Immature natural killer cell (primary cell): ENCODE results near the gene TUBB4A. TPM values are rescaled to one million over a fixed set of nuclear protein-coding genes. Genes with fewer than 3 reads are reported as not detected.

ENCODE experiments used
- DNase-seq, 3 donors: peaks; one replicate each; pipeline ENCODE4 v3.0.0; 2022; ENCODE audit warnings: mixed read lengths in 1 of 3
- H3K27ac Mint-ChIP-seq, 6 donors: one replicate each; pipeline ENCODE4 v1.8.0; 2020; ENCODE audit warnings: mixed read lengths in 6 of 6, mild to moderate bottlenecking in 5 of 6, inconsistent platforms in 4 of 6, moderate library complexity in 3 of 6
- H3K27me3 Mint-ChIP-seq, 3 donors: one replicate each; pipeline ENCODE4 v1.8.0; 2020 to 2021; ENCODE audit warnings: low read depth in 3 of 3, mild to moderate bottlenecking in 3 of 3, mixed read lengths in 3 of 3, moderate library complexity in 3 of 3, inconsistent platforms in 1 of 3
- H3K36me3 Mint-ChIP-seq, 3 donors: one replicate each; pipeline ENCODE4 v1.8.0; 2020; ENCODE audit warnings: mixed read lengths in 3 of 3, inconsistent platforms in 2 of 3, mild to moderate bottlenecking in 2 of 3
- H3K4me1 Mint-ChIP-seq, 2 donors: one replicate each; pipeline ENCODE4 v1.8.0; 2020; ENCODE audit warnings: inconsistent platforms in 2 of 2, mild to moderate bottlenecking in 2 of 2, mixed read lengths in 2 of 2, moderate library complexity in 1 of 2
- H3K4me3 Mint-ChIP-seq, 5 donors: one replicate each; pipeline ENCODE4 v1.8.0; 2020; ENCODE audit warnings: mild to moderate bottlenecking in 5 of 5, mixed read lengths in 5 of 5, inconsistent platforms in 3 of 5, moderate library complexity in 3 of 5
- H3K9me3 Mint-ChIP-seq, 6 donors: one replicate each; pipeline ENCODE4 v1.8.0; 2020; ENCODE audit warnings: mild to moderate bottlenecking in 6 of 6, mixed read lengths in 6 of 6, inconsistent platforms in 4 of 6, moderate library complexity in 3 of 6
- polyA plus RNA-seq, 3 donors: library from polyadenylated mRNA; unstranded; fragments of 300-500 nt; fragmentation: Illumina TruSeq; gene quantifications; one replicate each; pipeline ENCODE4 v1.2.3, GENCODE V29; 2021

The TUBB4A gene
- polyA plus RNA-seq, 3 donors from 2014 or later, result 0.86 to 3.0 (median 1.3) TPM

DNA sequence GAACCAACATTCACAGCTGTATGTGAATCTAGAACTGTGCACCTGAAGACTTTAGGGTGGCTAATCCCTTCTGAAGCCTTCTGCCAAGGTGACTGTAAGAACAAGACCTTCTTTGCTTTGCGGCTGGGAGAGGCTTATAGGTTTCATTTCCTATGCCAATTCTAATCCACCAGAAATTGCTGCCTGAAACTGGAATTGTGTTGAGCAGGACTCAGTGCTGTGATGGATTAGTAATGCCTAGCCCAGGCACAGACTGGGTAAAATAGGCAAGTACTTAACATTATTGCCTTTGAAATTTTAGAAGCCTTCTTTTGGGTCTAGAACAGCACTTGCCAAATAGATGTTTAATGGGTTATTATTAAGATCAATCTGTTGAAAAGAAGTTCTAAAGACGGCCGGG is 54.1 kb downstream of the TUBB4A start:
- Mint-ChIP-seq H3K9me3 (peaks cover 0 to 4% (median 0%) of the 10 kb centered on the region in 6 donors), H3K4me1 (no peaks in the 10 kb centered on the region), H3K27me3 (no peaks in the 10 kb centered on the region), H3K4me3 (no peak overlapping the region), H3K36me3 (peaks cover 8 to 11% (median 8%) of the 10 kb centered on the region in 3 donors), H3K27ac (no peak overlapping the region)
- DNase-seq, result no peak

DNA sequence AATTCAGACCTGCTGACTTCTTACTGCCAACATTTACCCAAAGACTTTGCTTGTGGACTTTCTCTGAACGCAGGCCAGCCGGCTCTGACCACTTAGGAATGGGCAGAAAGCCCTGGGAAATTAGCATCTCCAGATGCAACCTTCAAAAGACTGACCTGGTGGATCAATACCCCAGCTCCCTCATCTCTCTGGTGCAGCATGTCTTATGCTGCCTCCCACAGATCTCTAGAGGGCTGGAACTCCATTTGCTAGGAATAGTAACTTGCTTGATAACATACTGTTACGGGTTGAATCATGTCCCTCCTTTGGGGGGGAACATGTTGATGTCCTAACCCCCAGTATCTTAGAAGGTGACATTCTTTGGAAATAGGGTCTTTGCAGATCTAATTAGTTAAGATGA is 55.7 kb downstream of the TUBB4A start:
- H3K4me1 Mint-ChIP-seq, result no peaks in the 10 kb centered on the region
- no peaks in the 10 kb centered on the region for H3K9me3 Mint-ChIP-seq
- no peak overlapping the region for H3K4me3 Mint-ChIP-seq
- H3K36me3 Mint-ChIP-seq, result peaks cover 3 to 4% (median 3%) of the 10 kb centered on the region in 3 donors
- H3K27me3 Mint-ChIP-seq, result no peaks in the 10 kb centered on the region
- H3K27ac Mint-ChIP-seq, result peak overlapping the region in 1 of 6 donors; percentile 67
- no peak for DNase-seq

Other genes with a start within 250 kb of the TUBB4A start
- gene MLLT1, start 222.3 kb downstream of the TUBB4A start, polyA plus RNA-seq, result 1 to 10 TPM in 1 of 3 donors, under 1 TPM in 2; 0.11 to 1.9 (median 0.54) TPM
- under 1 TPM in 2 of 3 donors, not detected in 1; 0.54 to 0.63 TPM for gene ACER1, start 168.7 kb downstream of the TUBB4A start, polyA plus RNA-seq
- gene CLPP, start 140.8 kb downstream of the TUBB4A start, polyA plus RNA-seq, result 100 to 1,000 TPM; 102 to 184 (median 119) TPM
- 10 to 100 TPM; 47.6 to 96.4 (median 51.4) TPM for gene ALKBH7, start 129.5 kb downstream of the TUBB4A start, polyA plus RNA-seq
- gene PSPN, start 126.4 kb downstream of the TUBB4A start, polyA plus RNA-seq, result under 1 TPM; 0.28 to 0.73 (median 0.65) TPM
- 10 to 100 TPM; 11.0 to 29.8 (median 11.5) TPM for gene GTF2F1, start 109.1 kb downstream of the TUBB4A start, polyA plus RNA-seq
- 10 to 100 TPM in 1 of 3 donors, 1 to 10 TPM in 2; 3.9 to 15.6 (median 9.8) TPM for gene KHSRP, start 77.5 kb downstream of the TUBB4A start, polyA plus RNA-seq
- gene SLC25A41, start 68.5 kb downstream of the TUBB4A start, polyA plus RNA-seq, result not detected
- gene SLC25A23, start 42.5 kb downstream of the TUBB4A start, polyA plus RNA-seq, result 10 to 100 TPM in 1 of 3 donors, 1 to 10 TPM in 1, under 1 TPM in 1; 0.61 to 14.7 (median 4.1) TPM
- under 1 TPM in 1 of 3 donors, not detected in 2; 0.39 TPM for gene CRB3, start 38.0 kb downstream of the TUBB4A start, polyA plus RNA-seq
- gene DENND1C, start 20.5 kb downstream of the TUBB4A start, polyA plus RNA-seq, result 100 to 1,000 TPM in 1 of 3 donors, 10 to 100 TPM in 2; 29.0 to 120 (median 32.9) TPM
- gene TNFSF9, start 28.7 kb upstream of the TUBB4A start, polyA plus RNA-seq, result 10 to 100 TPM in 1 of 3 donors, 1 to 10 TPM in 2; 1.3 to 16.0 (median 5.9) TPM
- under 1 TPM in 2 of 3 donors, not detected in 1; 0.39 to 0.76 TPM for gene CD70, start 88.8 kb upstream of the TUBB4A start, polyA plus RNA-seq
- 10 to 100 TPM in 2 of 3 donors, 1 to 10 TPM in 1; 7.3 to 39.0 (median 11.0) TPM for gene TNFSF14, start 167.9 kb upstream of the TUBB4A start, polyA plus RNA-seq
- gene C3, start 218.3 kb upstream of the TUBB4A start, polyA plus RNA-seq, result under 1 TPM in 2 of 3 donors, not detected in 1; 0.09 to 0.78 TPM
- 100 to 1,000 TPM; 127 to 178 (median 160) TPM for gene GPR108, start 235.3 kb upstream of the TUBB4A start, polyA plus RNA-seq
- 1 to 10 TPM in 1 of 3 donors, under 1 TPM in 1, not detected in 1; 0.86 to 1.5 TPM for gene TRIP10, start 237.4 kb upstream of the TUBB4A start, polyA plus RNA-seq